IPS-18a (cell line): ENCODE measurements around the gene C1QL2.

Source experiments
- H3K27ac ChIP-seq: one replicate; pipeline ENCODE4 v1.5.1; 2013; ENCODE audit warnings: low read length
- H3K27me3 ChIP-seq: one replicate; pipeline ENCODE4 v1.6.1; 2013; ENCODE audit warnings: mild to moderate bottlenecking, low read length; ENCODE audit not compliant: control insufficient read depth, insufficient read depth
- H3K36me3 ChIP-seq: one replicate; pipeline ENCODE4 v1.6.1; 2013; ENCODE audit warnings: low read depth, low read length; ENCODE audit not compliant: control insufficient read depth
- H3K4me1 ChIP-seq: one replicate; pipeline ENCODE4 v1.6.1; 2013; ENCODE audit warnings: low read depth, low read length; ENCODE audit not compliant: control insufficient read depth
- H3K4me3 ChIP-seq: one replicate; pipeline ENCODE4 v1.5.1; 2013; ENCODE audit warnings: low read length
- H3K9ac ChIP-seq: one replicate; pipeline ENCODE4 v1.6.1; 2013; ENCODE audit warnings: mild to moderate bottlenecking, low read length, moderate library complexity
- H3K9me3 ChIP-seq: one replicate; pipeline ENCODE4 v1.6.1; 2013; ENCODE audit warnings: low read depth, low read length; ENCODE audit not compliant: control insufficient read depth

C1QL2 gene

DNA sequence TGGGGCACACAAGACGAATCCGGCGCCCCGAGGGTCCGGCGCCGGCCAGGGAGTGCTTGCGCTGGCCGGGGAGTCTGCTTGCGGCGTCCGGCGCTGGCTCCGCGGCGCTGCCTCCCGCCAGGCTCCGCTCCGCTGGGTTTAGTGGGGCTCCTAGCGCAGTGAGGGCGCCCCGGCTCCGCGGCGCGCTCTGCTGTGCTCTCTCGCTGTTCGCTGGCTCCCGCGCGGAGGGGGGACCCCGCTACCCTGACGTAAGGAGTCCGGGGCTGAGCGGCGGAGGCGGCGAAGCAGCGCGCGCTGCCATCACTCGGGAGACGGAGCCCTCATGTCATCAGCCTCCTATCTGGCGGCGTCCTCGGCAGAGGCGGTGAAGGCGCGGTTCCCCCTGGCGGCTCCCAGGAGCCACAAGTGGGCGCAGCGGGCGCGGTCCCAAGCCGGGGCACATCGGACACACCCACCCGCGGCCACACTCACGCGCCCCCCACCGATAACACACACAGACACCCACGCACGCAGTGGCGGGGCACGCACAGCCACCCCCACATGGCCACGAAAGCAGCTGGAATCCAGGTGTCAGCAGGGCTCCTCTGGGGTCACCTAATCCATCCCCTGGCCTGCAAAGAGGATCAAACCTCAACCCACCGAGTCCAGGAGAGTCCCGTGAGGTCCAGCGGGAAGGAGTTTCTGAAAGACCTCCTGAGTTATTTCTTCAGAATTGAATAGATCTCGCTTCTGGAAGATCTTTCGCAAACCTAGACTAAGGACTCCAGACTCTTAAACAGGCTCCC, at the start of gene C1QL2:
Gene C1QL2, minus strand, starts transcription at position 189 of the 785 bp plus-strand sequence. CDS start 482 bp downstream, outside the sequence.
- H3K4me1 ChIP-seq: peaks cover 22% of the 10 kb centered on the region
- peak within 1 kb of the TSS; percentile 67 for H3K4me3 ChIP-seq
- H3K27ac ChIP-seq: no peak within 1 kb of the TSS
- no peaks in the 10 kb centered on the region for H3K36me3 ChIP-seq
- no peak within 1 kb of the TSS for H3K9ac ChIP-seq
- no peaks in the 10 kb centered on the region for H3K9me3 ChIP-seq
- H3K27me3 ChIP-seq: peaks cover 65% of the 10 kb centered on the region

DNA sequence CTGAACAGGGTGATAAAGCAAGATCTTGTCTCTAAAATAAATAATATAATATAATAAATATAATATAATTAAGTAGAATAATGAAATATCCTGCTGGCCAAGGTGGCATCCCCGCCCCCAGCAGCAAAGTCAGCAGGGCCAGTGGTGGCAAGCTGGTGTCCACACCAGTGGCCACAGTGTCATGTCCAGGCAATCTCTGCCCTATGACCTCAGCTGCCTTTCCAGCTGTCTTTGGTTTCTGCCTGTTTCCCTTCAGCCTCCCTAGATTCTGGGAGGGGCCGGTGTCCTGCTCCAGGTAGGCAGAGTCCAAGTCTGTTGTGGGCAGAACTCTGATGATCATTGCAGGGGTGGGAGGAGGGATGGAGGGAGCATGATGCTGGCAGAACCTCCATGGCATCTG, 48.9 kb upstream of the C1QL2 start:
- no peaks in the 10 kb centered on the region for H3K4me1 ChIP-seq
- no peak overlapping the region for H3K27ac ChIP-seq
- H3K9me3 ChIP-seq: no peaks in the 10 kb centered on the region
- H3K27me3 ChIP-seq: no peaks in the 10 kb centered on the region
- no peak overlapping the region for H3K9ac ChIP-seq
- H3K4me3 ChIP-seq: no peak overlapping the region
- H3K36me3 ChIP-seq: no peaks in the 10 kb centered on the region

- H3K9me3 ChIP-seq: no peaks in the 10 kb centered on the region
- H3K36me3 ChIP-seq: no peaks in the 10 kb centered on the region
- H3K27ac ChIP-seq: no peak overlapping the region
- H3K4me1 ChIP-seq: no peaks in the 10 kb centered on the region
- H3K9ac ChIP-seq: no peak overlapping the region
- H3K27me3 ChIP-seq: no peaks in the 10 kb centered on the region
- H3K4me3 ChIP-seq: no peak overlapping the region
Observed at GRCh38 chr2:119206201-119206600, 47.6 kb upstream of the C1QL2 start.

DNA sequence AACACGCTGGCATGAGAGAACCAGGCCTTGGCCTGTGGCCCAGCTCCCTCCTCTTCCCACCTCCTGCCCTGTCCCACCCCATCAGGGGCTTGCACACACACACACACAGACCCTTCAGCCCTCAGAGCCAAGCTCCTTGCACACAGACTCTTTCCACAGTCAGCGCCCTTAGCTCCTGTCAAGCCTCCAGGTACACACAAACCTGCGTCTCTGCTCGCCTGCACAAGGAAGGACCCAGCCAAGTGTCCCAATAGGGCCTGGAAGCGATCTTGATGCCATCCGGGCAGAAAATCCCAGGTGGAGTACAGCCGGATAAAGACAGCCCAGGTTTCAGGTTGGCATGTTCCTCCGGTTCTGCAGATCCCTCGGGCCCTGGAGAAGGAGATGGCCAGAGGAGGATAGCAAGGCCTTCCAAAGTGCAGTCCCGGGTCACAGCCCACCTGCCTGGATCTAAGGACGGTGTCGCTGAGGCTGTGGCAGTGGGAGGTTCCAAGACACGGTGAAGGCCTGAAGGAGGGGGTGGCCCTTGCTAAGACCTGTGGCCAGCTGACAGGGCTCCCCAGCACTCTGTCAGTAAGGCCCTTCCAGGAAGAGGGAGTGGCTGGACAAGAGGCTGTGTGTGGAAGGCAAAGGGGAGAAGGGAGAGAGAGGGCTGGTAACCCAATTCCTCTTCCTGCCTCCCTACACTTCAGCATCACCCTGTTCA, 46.6 kb upstream of the C1QL2 start:
- Histone ChIP-seq H3K4me1 (no peaks in the 10 kb centered on the region), H3K27me3 (no peaks in the 10 kb centered on the region), H3K27ac (no peak overlapping the region), H3K36me3 (no peaks in the 10 kb centered on the region), H3K9me3 (no peaks in the 10 kb centered on the region), H3K4me3 (no peak overlapping the region), H3K9ac (no peak overlapping the region)

GRCh38 chr2:119204525-119204924, 46.0 kb upstream of the C1QL2 start:
- Histone ChIP-seq H3K4me3 (no peak overlapping the region), H3K27me3 (no peaks in the 10 kb centered on the region), H3K4me1 (no peaks in the 10 kb centered on the region), H3K36me3 (no peaks in the 10 kb centered on the region), H3K9ac (no peak overlapping the region), H3K9me3 (no peaks in the 10 kb centered on the region), H3K27ac (no peak overlapping the region)

DNA sequence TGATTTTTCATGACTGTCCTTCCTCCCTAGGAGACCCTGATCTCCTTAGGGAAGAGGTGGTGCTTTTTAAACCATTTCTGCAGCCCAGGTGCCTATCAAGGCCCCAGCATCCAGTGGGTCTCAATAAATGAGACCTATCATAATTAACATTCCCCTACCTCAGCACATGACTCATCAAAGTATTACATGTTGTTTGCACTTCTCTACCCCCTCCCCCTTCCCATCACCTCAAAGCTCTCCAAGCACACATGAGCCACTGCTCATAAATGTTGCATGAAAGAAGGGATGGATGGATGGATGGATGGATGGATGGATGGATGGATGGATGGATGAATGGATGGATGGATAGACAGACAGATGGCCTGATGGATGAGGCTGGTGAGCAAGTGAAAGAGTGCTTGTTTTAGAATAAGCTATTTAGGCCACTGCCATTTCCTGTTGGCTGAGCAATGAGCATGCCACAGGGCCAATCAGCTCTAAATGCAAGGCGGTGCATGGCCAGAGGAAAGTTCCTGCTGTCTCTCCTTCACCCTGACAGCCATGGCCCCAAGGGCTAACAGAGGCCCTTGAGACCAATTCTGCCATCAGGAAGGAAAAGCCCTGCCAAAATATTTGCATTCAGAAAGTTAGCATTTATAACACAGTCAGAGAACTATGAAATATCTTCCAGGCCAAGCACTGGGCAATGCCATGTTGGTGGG, 44.2 kb upstream of the C1QL2 start:
- Histone ChIP-seq H3K27me3 (no peaks in the 10 kb centered on the region), H3K4me1 (peaks cover 3% of the 10 kb centered on the region), H3K27ac (no peak overlapping the region), H3K9ac (no peak overlapping the region), H3K9me3 (no peaks in the 10 kb centered on the region), H3K36me3 (no peaks in the 10 kb centered on the region), H3K4me3 (no peak overlapping the region)

- peaks cover 12% of the 10 kb centered on the region for H3K4me1 ChIP-seq
- no peak overlapping the region for H3K9ac ChIP-seq
Observed at GRCh38 chr2:119201815-119202214, 43.3 kb upstream of the C1QL2 start.

DNA sequence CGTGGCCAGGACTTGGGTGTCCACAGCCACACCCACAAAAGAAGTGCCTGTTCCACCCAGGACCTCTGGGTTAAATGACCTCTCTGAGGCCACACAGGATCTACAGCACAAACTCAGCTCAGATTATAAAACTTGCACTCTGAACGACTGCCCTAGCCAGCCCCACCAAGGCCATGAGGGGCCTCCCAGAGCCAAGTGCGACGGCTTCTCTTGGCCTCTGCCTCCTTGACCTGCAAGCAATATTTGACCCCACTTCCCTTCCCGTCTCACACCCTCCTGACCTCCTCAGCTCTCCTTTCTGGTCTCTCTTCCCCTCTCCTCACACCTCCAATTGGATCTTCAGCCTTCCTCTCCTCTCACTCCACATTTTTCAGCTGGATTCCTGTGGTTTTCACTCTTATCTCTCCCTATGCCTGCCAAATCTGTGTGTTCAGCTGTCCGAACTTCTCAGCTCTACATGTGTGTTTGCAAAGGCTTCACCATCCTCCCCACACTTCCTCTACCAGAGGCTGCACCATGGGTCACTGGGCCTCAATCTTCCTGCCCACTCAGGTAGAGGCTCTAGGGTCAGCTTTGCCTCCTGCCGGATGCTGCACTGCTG, 39.8 kb upstream of the C1QL2 start:
- Histone ChIP-seq H3K9ac (no peak overlapping the region), H3K27ac (no peak overlapping the region), H3K27me3 (no peaks in the 10 kb centered on the region), H3K9me3 (no peaks in the 10 kb centered on the region), H3K4me3 (no peak overlapping the region), H3K36me3 (no peaks in the 10 kb centered on the region), H3K4me1 (peaks cover 21% of the 10 kb centered on the region)

More at GRCh38 chr2:119201815-119202214, 43.3 kb upstream of the C1QL2 start:
- Histone ChIP-seq H3K9me3 (no peaks in the 10 kb centered on the region), H3K27me3 (no peaks in the 10 kb centered on the region), H3K4me3 (no peak overlapping the region), H3K36me3 (no peaks in the 10 kb centered on the region), H3K27ac (no peak overlapping the region)

GRCh38 chr2:119197529-119198239, 39.1 kb upstream of the C1QL2 start:
- no peak overlapping the region for H3K27ac ChIP-seq
- no peaks in the 10 kb centered on the region for H3K36me3 ChIP-seq
- no peak overlapping the region for H3K9ac ChIP-seq
- peaks cover 21% of the 10 kb centered on the region for H3K4me1 ChIP-seq
- no peaks in the 10 kb centered on the region for H3K9me3 ChIP-seq
- H3K27me3 ChIP-seq: no peaks in the 10 kb centered on the region
- H3K4me3 ChIP-seq: no peak overlapping the region

GRCh38 chr2:119197126-119197405, 38.5 kb upstream of the C1QL2 start:
- H3K9ac ChIP-seq: no peak overlapping the region
- no peaks in the 10 kb centered on the region for H3K27me3 ChIP-seq
- H3K36me3 ChIP-seq: no peaks in the 10 kb centered on the region
- peaks cover 21% of the 10 kb centered on the region for H3K4me1 ChIP-seq
- peak overlapping the region; percentile 8 for H3K4me3 ChIP-seq
- H3K27ac ChIP-seq: no peak overlapping the region
- H3K9me3 ChIP-seq: no peaks in the 10 kb centered on the region
